CD4-positive, alpha-beta T cell treated with Interferon alpha-2 for 1 hour (primary cell): ENCODE measurements around the gene TFDP3.

ENCODE experiments used
- DNase-seq, 2 donors: peaks; one replicate each; pipeline ENCODE4 v3.0.0-alpha.2; 2020 to 2022

Gene TFDP3

GRCh38 chrX:133185119-133185518 is 33.0 kb downstream of the TFDP3 start:
- no peak for DNase-seq

GRCh38 chrX:133183806-133184205 is 34.3 kb downstream of the TFDP3 start:
- no peak for DNase-seq

GRCh38 chrX:133179500-133179899 is 38.7 kb downstream of the TFDP3 start:
- DNase-seq: no peak

- no peak for DNase-seq
These were observed 41.0 kb downstream of the TFDP3 start for GRCh38 chrX:133177202-133177601.

- no peak for DNase-seq
These were observed 42.5 kb downstream of the TFDP3 start for GRCh38 chrX:133175605-133176004.

- DNase-seq: no peak
These were observed 43.0 kb downstream of the TFDP3 start for GRCh38 chrX:133175162-133175561.

- no peak for DNase-seq
These were observed 46.0 kb downstream of the TFDP3 start for GRCh38 chrX:133171962-133172708.
